HEK293 (cell line): ENCODE results near the gene E4F1.

ENCODE experiments used
- CTCF ChIA-PET: fragments of 350-600 bp; formaldehyde crosslinking; extraction: SDS; loops from one replicate; lab custom pipeline; 2021; ENCODE audit warnings: antibody characterized with exemption; lab: Yijun Ruan, JAX
- POLR2A ChIA-PET: fragments of 300-600 bp; formaldehyde crosslinking; extraction: SDS; loops from one replicate; lab custom pipeline; 2020; ENCODE audit warnings: antibody characterized with exemption, inconsistent platforms; lab: Yijun Ruan, JAX
- H3K27ac ChIP-seq: fragments of 200-500 bp; sonication (Bioruptor generic); 2 replicates; pipeline ENCODE4 v1.5.1; 2014; ENCODE audit warnings: low read depth, low read length, control low read depth, inconsistent platforms; ENCODE audit errors: extremely low read depth
- H3K36me3 ChIP-seq, 2 experiments: fragments of 200-500 bp in 1 of 2; sonication (Bioruptor generic) in 1 of 2; 1 replicate in 1 of 2; 2 replicates in 1 of 2; pipeline ENCODE4 v1.5.1; 2014 to 2017; ENCODE audit warnings: inconsistent platforms in 2 of 2, low read length in 2 of 2; ENCODE audit not compliant: control insufficient read depth in 2 of 2, insufficient read depth in 1 of 2
- H3K4me1 ChIP-seq: fragments of 200-500 bp; sonication (Bioruptor generic); 2 replicates; pipeline ENCODE4 v1.5.1; 2014; ENCODE audit warnings: mild to moderate bottlenecking, low read length, inconsistent platforms; ENCODE audit not compliant: control insufficient read depth, insufficient read depth
- H3K4me3 ChIP-seq: 2 replicates; pipeline ENCODE4 v1.5.1; 2011; ENCODE audit warnings: low read depth, mild to moderate bottlenecking, control low read depth, low read length, moderate library complexity
- H3K9me3 ChIP-seq: fragments of 200-500 bp; sonication (Bioruptor generic); 2 replicates; pipeline ENCODE4 v1.5.1; 2014; ENCODE audit warnings: low read depth, low read length, inconsistent platforms; ENCODE audit not compliant: control insufficient read depth, insufficient read depth
- EGR2 ChIP-seq: fragments of 450-650 bp; formaldehyde crosslinking; IDR thresholded peaks from 2 replicates; pipeline ENCODE4 v1.5.1; 2016; ENCODE audit warnings: low read depth, missing biosample characterization, missing genetic modification characterization
- GLIS2 ChIP-seq: fragments of 450-650 bp; formaldehyde crosslinking; IDR thresholded peaks from 2 replicates; pipeline ENCODE4 v1.5.1; 2016; ENCODE audit warnings: missing biosample characterization, missing genetic modification characterization
- KLF1 ChIP-seq: fragments of 450-650 bp; formaldehyde crosslinking; IDR thresholded peaks from 2 replicates; pipeline ENCODE4 v1.5.1; 2016; ENCODE audit warnings: missing biosample characterization, missing genetic modification characterization
- KLF9 ChIP-seq: fragments of 450-650 bp; formaldehyde crosslinking; IDR thresholded peaks from 2 replicates; pipeline ENCODE4 v1.5.1; 2016; ENCODE audit warnings: missing biosample characterization, missing genetic modification characterization, low read depth
- MYNN ChIP-seq: fragments of 450-650 bp; formaldehyde crosslinking; IDR thresholded peaks from 2 replicates; pipeline ENCODE4 v1.5.1; 2016; ENCODE audit warnings: missing biosample characterization, missing genetic modification characterization, borderline replicate concordance
- OVOL3 ChIP-seq: fragments of 450-650 bp; formaldehyde crosslinking; IDR thresholded peaks from 2 replicates; pipeline ENCODE4 v1.5.1; 2016; ENCODE audit warnings: missing biosample characterization, missing genetic modification characterization
- PRDM1 ChIP-seq: fragments of 450-650 bp; formaldehyde crosslinking; IDR thresholded peaks from 2 replicates; pipeline ENCODE4; 2016; ENCODE audit warnings: missing biosample characterization, missing genetic modification characterization
- PRDM2 ChIP-seq: fragments of 450-650 bp; formaldehyde crosslinking; IDR thresholded peaks from 2 replicates; pipeline ENCODE4 v1.5.1; 2016; ENCODE audit warnings: missing biosample characterization, missing genetic modification characterization, borderline replicate concordance
- ZBTB8A ChIP-seq: fragments of 450-650 bp; formaldehyde crosslinking; IDR thresholded peaks from 2 replicates; pipeline ENCODE4 v1.5.1; 2016; ENCODE audit warnings: missing biosample characterization, missing genetic modification characterization
- ZNF223 ChIP-seq: fragments of 450-650 bp; formaldehyde crosslinking; IDR thresholded peaks from 2 replicates; pipeline ENCODE4 v1.5.1; 2016; ENCODE audit warnings: missing biosample characterization, missing genetic modification characterization
- ZNF366 ChIP-seq: fragments of 450-650 bp; formaldehyde crosslinking; conservative IDR thresholded peaks from 2 replicates; pipeline ENCODE4 v1.5.1; 2016; ENCODE audit warnings: missing biosample characterization, missing genetic modification characterization
- ZNF514 ChIP-seq: fragments of 450-650 bp; formaldehyde crosslinking; IDR thresholded peaks from 2 replicates; pipeline ENCODE4 v1.5.1; 2016; ENCODE audit warnings: missing biosample characterization, missing genetic modification characterization
- ZNF600 ChIP-seq: fragments of 450-650 bp; formaldehyde crosslinking; IDR thresholded peaks from 2 replicates; pipeline ENCODE4 v1.5.1; 2016; ENCODE audit warnings: missing biosample characterization, missing genetic modification characterization
- ZNF777 ChIP-seq: fragments of 450-650 bp; formaldehyde crosslinking; IDR thresholded peaks from 2 replicates; pipeline ENCODE4 v1.5.1; 2017; ENCODE audit warnings: missing biosample characterization, missing genetic modification characterization, borderline replicate concordance
- ZNF785 ChIP-seq: fragments of 450-650 bp; formaldehyde crosslinking; IDR thresholded peaks from 2 replicates; pipeline ENCODE4 v1.5.1; 2016; ENCODE audit warnings: missing biosample characterization, missing genetic modification characterization
- TF ChIP-seq, protein P1 (sequence below): fragments of 450-650 bp; formaldehyde crosslinking; IDR thresholded peaks from 2 replicates; pipeline ENCODE4 v1.5.1; 2016; ENCODE audit warnings: missing biosample characterization, missing genetic modification characterization
- TF ChIP-seq, protein P2 (sequence below): fragments of 450-650 bp; formaldehyde crosslinking; IDR thresholded peaks from 2 replicates; pipeline ENCODE4 v1.5.1; 2016; ENCODE audit warnings: missing biosample characterization, missing genetic modification characterization
- TF ChIP-seq, protein P3 (sequence below): fragments of 450-650 bp; formaldehyde crosslinking; IDR thresholded peaks from 2 replicates; pipeline ENCODE4 v1.5.1; 2016; ENCODE audit warnings: missing biosample characterization, missing genetic modification characterization
- TF ChIP-seq, protein P4 (sequence below): fragments of 450-650 bp; formaldehyde crosslinking; IDR thresholded peaks from 2 replicates; pipeline ENCODE4 v1.5.1; 2016; ENCODE audit warnings: missing biosample characterization, missing genetic modification characterization

E4F1 gene

GRCh38 chr16:2237493-2238149, 14.2 kb downstream of the E4F1 start:
- H3K4me1 ChIP-seq = peaks cover 4% of the 10 kb centered on the region; the same call in 1 of the 2 replicates
- H3K27ac ChIP-seq = no peak overlapping the region
- H3K36me3 ChIP-seq = peaks cover 3 to 50% of the 10 kb centered on the region in 2 experiments; a peak in 2 of 3 replicates
- ChIA-PET CTCF (interaction anchor here (0.6 kb wide), 1 partner anchor 539 kb away, joined by 3 read pairs; no protein-coding TSS in a partner anchor), POLR2A (interaction anchor here (1.2 to 5.3 kb wide), 8 partner anchors 10 to 82 kb away, joined by 4 to 48 read pairs (median 7); partner anchors contain the start of genes ECI1, MLST8, PGP and TRAF7)
- TF ChIP-seq, protein P1, sequence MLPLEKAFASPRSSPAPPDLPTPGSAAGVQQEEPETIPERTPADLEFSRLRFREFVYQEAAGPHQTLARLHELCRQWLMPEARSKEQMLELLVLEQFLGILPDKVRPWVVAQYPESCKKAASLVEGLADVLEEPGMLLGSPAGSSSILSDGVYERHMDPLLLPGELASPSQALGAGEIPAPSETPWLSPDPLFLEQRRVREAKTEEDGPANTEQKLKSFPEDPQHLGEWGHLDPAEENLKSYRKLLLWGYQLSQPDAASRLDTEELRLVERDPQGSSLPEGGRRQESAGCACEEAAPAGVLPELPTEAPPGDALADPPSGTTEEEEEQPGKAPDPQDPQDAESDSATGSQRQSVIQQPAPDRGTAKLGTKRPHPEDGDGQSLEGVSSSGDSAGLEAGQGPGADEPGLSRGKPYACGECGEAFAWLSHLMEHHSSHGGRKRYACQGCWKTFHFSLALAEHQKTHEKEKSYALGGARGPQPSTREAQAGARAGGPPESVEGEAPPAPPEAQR (tag by site-specific recombination) = no peak
- no peak for TF ChIP-seq EGR2 (tag by site-specific recombination)
- TF ChIP-seq ZNF777 = no peak
- 0 out of 2 replicates have a peak, but pooled peaks have one; percentile 35 for TF ChIP-seq ZNF600 (tag by site-specific recombination)
- TF ChIP-seq PRDM1 (tag by site-specific recombination) = no peak
- no peak for TF ChIP-seq MYNN (tag by site-specific recombination)
- TF ChIP-seq, protein P2, sequence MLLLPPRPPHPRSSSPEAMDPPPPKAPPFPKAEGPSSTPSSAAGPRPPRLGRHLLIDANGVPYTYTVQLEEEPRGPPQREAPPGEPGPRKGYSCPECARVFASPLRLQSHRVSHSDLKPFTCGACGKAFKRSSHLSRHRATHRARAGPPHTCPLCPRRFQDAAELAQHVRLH (tag by site-specific recombination) = no peak
- no peaks in the 10 kb centered on the region for H3K9me3 ChIP-seq
- no peak overlapping the region for H3K4me3 ChIP-seq

GRCh38 chr16:2238150-2238837, 14.9 kb downstream of the E4F1 start:
- Histone ChIP-seq H3K36me3 (peaks cover 3 to 50% of the 10 kb centered on the region in 2 experiments; a peak in 2 of 3 replicates), H3K4me3 (no peak overlapping the region), H3K9me3 (no peaks in the 10 kb centered on the region), H3K27ac (no peak overlapping the region), H3K4me1 (peaks cover 4% of the 10 kb centered on the region; the same call in 1 of the 2 replicates)
- CTCF ChIA-PET = interaction anchor here (0.5 to 0.8 kb wide), 2 partner anchors 263 to 688 kb away, joined by 3 read pairs; no protein-coding TSS in a partner anchor
- POLR2A ChIA-PET = interaction anchor here (0.6 to 5.3 kb wide), 9 partner anchors 9 to 83 kb away, joined by 3 to 48 read pairs (median 7); partner anchors contain the start of genes ECI1, MLST8, PGP and TRAF7
- TF ChIP-seq KLF9 (tag by site-specific recombination) = no peak
- no peak for TF ChIP-seq ZNF785 (tag by site-specific recombination)
- TF ChIP-seq GLIS2 = 0 out of 2 replicates have a peak, but pooled peaks have one; percentile 49
- no peak for TF ChIP-seq ZNF223 (tag by site-specific recombination)
- peak; percentile 45; the same call in 1 of the 2 replicates for TF ChIP-seq ZBTB8A
- no peak for TF ChIP-seq OVOL3 (tag by site-specific recombination)
- no peak for TF ChIP-seq ZNF366 (tag by site-specific recombination)
- TF ChIP-seq ZNF514 = no peak
- TF ChIP-seq, protein P3, sequence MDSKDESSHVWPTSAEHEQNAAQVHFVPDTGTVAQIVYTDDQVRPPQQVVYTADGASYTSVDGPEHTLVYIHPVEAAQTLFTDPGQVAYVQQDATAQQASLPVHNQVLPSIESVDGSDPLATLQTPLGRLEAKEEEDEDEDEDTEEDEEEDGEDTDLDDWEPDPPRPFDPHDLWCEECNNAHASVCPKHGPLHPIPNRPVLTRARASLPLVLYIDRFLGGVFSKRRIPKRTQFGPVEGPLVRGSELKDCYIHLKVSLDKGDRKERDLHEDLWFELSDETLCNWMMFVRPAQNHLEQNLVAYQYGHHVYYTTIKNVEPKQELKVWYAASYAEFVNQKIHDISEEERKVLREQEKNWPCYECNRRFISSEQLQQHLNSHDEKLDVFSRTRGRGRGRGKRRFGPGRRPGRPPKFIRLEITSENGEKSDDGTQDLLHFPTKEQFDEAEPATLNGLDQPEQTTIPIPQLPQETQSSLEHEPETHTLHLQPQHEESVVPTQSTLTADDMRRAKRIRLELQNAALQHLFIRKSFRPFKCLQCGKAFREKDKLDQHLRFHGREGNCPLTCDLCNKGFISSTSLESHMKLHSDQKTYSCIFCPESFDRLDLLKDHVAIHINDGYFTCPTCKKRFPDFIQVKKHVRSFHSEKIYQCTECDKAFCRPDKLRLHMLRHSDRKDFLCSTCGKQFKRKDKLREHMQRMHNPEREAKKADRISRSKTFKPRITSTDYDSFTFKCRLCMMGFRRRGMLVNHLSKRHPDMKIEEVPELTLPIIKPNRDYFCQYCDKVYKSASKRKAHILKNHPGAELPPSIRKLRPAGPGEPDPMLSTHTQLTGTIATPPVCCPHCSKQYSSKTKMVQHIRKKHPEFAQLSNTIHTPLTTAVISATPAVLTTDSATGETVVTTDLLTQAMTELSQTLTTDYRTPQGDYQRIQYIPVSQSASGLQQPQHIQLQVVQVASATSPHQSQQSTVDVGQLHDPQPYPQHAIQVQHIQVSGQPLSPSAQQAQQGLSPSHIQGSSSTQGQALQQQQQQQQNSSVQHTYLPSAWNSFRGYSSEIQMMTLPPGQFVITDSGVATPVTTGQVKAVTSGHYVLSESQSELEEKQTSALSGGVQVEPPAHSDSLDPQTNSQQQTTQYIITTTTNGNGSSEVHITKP (tag by site-specific recombination) = 0 out of 2 replicates have a peak, but pooled peaks have one; percentile 23
- no peak for TF ChIP-seq PRDM2 (tag by site-specific recombination)
- peak; percentile 60 for TF ChIP-seq KLF1 (tag by site-specific recombination)
- TF ChIP-seq, protein P4, sequence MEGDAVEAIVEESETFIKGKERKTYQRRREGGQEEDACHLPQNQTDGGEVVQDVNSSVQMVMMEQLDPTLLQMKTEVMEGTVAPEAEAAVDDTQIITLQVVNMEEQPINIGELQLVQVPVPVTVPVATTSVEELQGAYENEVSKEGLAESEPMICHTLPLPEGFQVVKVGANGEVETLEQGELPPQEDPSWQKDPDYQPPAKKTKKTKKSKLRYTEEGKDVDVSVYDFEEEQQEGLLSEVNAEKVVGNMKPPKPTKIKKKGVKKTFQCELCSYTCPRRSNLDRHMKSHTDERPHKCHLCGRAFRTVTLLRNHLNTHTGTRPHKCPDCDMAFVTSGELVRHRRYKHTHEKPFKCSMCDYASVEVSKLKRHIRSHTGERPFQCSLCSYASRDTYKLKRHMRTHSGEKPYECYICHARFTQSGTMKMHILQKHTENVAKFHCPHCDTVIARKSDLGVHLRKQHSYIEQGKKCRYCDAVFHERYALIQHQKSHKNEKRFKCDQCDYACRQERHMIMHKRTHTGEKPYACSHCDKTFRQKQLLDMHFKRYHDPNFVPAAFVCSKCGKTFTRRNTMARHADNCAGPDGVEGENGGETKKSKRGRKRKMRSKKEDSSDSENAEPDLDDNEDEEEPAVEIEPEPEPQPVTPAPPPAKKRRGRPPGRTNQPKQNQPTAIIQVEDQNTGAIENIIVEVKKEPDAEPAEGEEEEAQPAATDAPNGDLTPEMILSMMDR (tag by site-specific recombination) = no peak
